ENCODE data around the gene PSMB9. TPM values are rescaled to one million over a fixed set of nuclear protein-coding genes. Genes with fewer than 3 reads are reported as not detected.
"Not testable (repeated sequence)": the region's sequence is repeated elsewhere in the genome, so short reads cannot be mapped to it uniquely, and the experiment has no call there.

The PSMB9 gene
- 10 to 100 TPM in 1 of 4 donors, 1 to 10 TPM in 3; 1.4 to 11.3 (median 6.1) TPM for total RNA-seq

- peak; percentile 94 to 95 for ATAC-seq
- DNase-seq, result peak; percentile 94 to 95
- H3K9me3 ChIP-seq, result no peaks in the 10 kb centered on the region
- peak; percentile 83 to 90 (median 89) for TF ChIP-seq CTCF (IDR thresholded peaks at IDR 0.05 in 4 of 5, conservative IDR thresholded peaks at IDR 0.05 in 1 of 5)
- peak; percentile 89 to 92 for TF ChIP-seq POLR2A (IDR thresholded peaks at IDR 0.05)
- peak within 1 kb of the TSS; percentile 98 to 99 (median 99) for H3K27ac ChIP-seq
- peaks cover 0 to 22% of the 10 kb centered on the region in 2 donors for H3K36me3 ChIP-seq
- no peaks in the 10 kb centered on the region for H3K27me3 ChIP-seq
- intact Hi-C loops (cut with DNase I; ENCODE audit: low total_unique reads) (loop anchor here (1.0 kb wide), 3 partner anchors 9 to 15 kb away; partner anchors contain the start of genes PSMB8 and TAP2), in situ Hi-C loops (cut with MboI; ENCODE audit: low sequenced_read_pairs in 4 of 4) (no loop called here)
- H3K4me3 ChIP-seq, result peak within 1 kb of the TSS; percentile 85 to 99 (median 96)
- H3K4me1 ChIP-seq, result peaks cover 12 to 19% of the 10 kb centered on the region in 2 donors
Observed at GRCh38 chr6:32853541-32854375, at the start of gene PSMB9, which contains the start of gene TAP1. PSMB9 (plus strand) TSS chr6:32854192; CDS start chr6:32854230, 38 bp downstream. TAP1 (minus strand) TSS chr6:32853704; CDS start chr6:32853636, 68 bp downstream.

- H3K4me1 ChIP-seq; DNase-seq; ATAC-seq; H3K4me3 ChIP-seq; H3K36me3 ChIP-seq; in situ Hi-C loops (cut with MboI; ENCODE audit: low sequenced_read_pairs in 4 of 4); H3K27ac ChIP-seq; intact Hi-C loops (cut with DNase I; ENCODE audit: low total_unique reads); H3K9me3 ChIP-seq: not testable (repeated sequence)
- peaks cover 0 to 14% (median 13%) of the 10 kb centered on the region in 3 donors for H3K27me3 ChIP-seq
Observed at GRCh38 chr6:32805404-32805803, 48.6 kb upstream of the PSMB9 start.

- Histone ChIP-seq H3K4me3 (no peak overlapping the region), H3K36me3 (no peaks in the 10 kb centered on the region), H3K27ac (no peak overlapping the region), H3K9me3 (no peaks in the 10 kb centered on the region), H3K27me3 (peaks cover 0 to 7% (median 5%) of the 10 kb centered on the region in 3 donors), H3K4me1 (no peaks in the 10 kb centered on the region)
- TF ChIP-seq POLR2A (IDR thresholded peaks at IDR 0.05), result no peak
- no peak for TF ChIP-seq CTCF (IDR thresholded peaks at IDR 0.05 in 4 of 5, conservative IDR thresholded peaks at IDR 0.05 in 1 of 5)
- DNase-seq (no peak), ATAC-seq (no peak)
- intact Hi-C loops (cut with DNase I; ENCODE audit: low total_unique reads), result no loop called here
- in situ Hi-C loops (cut with MboI; ENCODE audit: low sequenced_read_pairs in 4 of 4), result no loop called here
Observed at GRCh38 chr6:32807020-32807580, 46.9 kb upstream of the PSMB9 start.

- Histone ChIP-seq H3K36me3 (no peaks in the 10 kb centered on the region), H3K4me1 (no peaks in the 10 kb centered on the region), H3K27ac (no peak overlapping the region), H3K4me3 (no peak overlapping the region), H3K9me3 (no peaks in the 10 kb centered on the region), H3K27me3 (peaks cover 0 to 5% (median 4%) of the 10 kb centered on the region in 3 donors)
- in situ Hi-C loops (cut with MboI; ENCODE audit: low sequenced_read_pairs in 4 of 4), result no loop called here
- intact Hi-C loops (cut with DNase I; ENCODE audit: low total_unique reads), result no loop called here
- ATAC-seq (no peak), DNase-seq (no peak)
- TF ChIP-seq POLR2A (IDR thresholded peaks at IDR 0.05) (no peak), CTCF (IDR thresholded peaks at IDR 0.05 in 4 of 5, conservative IDR thresholded peaks at IDR 0.05 in 1 of 5) (no peak)
Observed at GRCh38 chr6:32809171-32809570, 44.8 kb upstream of the PSMB9 start.

- Histone ChIP-seq H3K4me3 (no peak overlapping the region), H3K9me3 (no peaks in the 10 kb centered on the region), H3K36me3 (no peaks in the 10 kb centered on the region), H3K27ac (no peak overlapping the region), H3K27me3 (no peaks in the 10 kb centered on the region), H3K4me1 (peaks cover 0 to 8% of the 10 kb centered on the region in 2 donors)
- ATAC-seq (no peak), DNase-seq (no peak)
- in situ Hi-C loops (cut with MboI; ENCODE audit: low sequenced_read_pairs in 4 of 4), result no loop called here
- intact Hi-C loops (cut with DNase I; ENCODE audit: low total_unique reads), result no loop called here
- TF ChIP-seq POLR2A (IDR thresholded peaks at IDR 0.05) (no peak), CTCF (IDR thresholded peaks at IDR 0.05 in 4 of 5, conservative IDR thresholded peaks at IDR 0.05 in 1 of 5) (no peak)
Observed at GRCh38 chr6:32814145-32814544, 39.8 kb upstream of the PSMB9 start.
